Endometrium (tissue), 2 donors: Measurements from ENCODE around the gene ZBTB14.

Source experiments
- FAIRE-seq: peaks from 2 replicates; lab custom pipeline; 2012; peaks lifted over from hg19 to GRCh38; lab: Jason Lieb, UNC
- donor health status: control.
- donor health status: control.

ZBTB14 gene

GRCh38 chr18:5295231-5295920 lies at the start of gene ZBTB14:
ZBTB14 (minus strand) TSS chr18:5295726; CDS start chr18:5293246, 2,480 bp downstream.
- FAIRE-seq = no peak

GRCh38 chr18:5339202-5339834 lies 43.8 kb upstream of the ZBTB14 start:
- no peak for FAIRE-seq

GRCh38 chr18:5334456-5335075 lies 39.0 kb upstream of the ZBTB14 start:
- no peak for FAIRE-seq

- FAIRE-seq = no peak
Measured at GRCh38 chr18:5318061-5318700, 22.7 kb upstream of the ZBTB14 start.

GRCh38 chr18:5317186-5317585 lies 21.7 kb upstream of the ZBTB14 start:
- FAIRE-seq = no peak

- FAIRE-seq = no peak
Measured at GRCh38 chr18:5315838-5316237, 20.3 kb upstream of the ZBTB14 start.

GRCh38 chr18:5311301-5311989 lies 15.9 kb upstream of the ZBTB14 start:
- FAIRE-seq = no peak

GRCh38 chr18:5309888-5310470 lies 14.5 kb upstream of the ZBTB14 start:
- FAIRE-seq = no peak

- FAIRE-seq = no peak
Measured at GRCh38 chr18:5305835-5306234, 10.3 kb upstream of the ZBTB14 start.

GRCh38 chr18:5304232-5304631 lies 8.7 kb upstream of the ZBTB14 start:
- FAIRE-seq = no peak

- FAIRE-seq = no peak
Measured at GRCh38 chr18:5303636-5304035, 8.1 kb upstream of the ZBTB14 start.

GRCh38 chr18:5302606-5303005 lies 7.1 kb upstream of the ZBTB14 start:
- FAIRE-seq = no peak

- no peak for FAIRE-seq
Measured at GRCh38 chr18:5300476-5301010, 5.0 kb upstream of the ZBTB14 start.

- FAIRE-seq = no peak
Measured at GRCh38 chr18:5298156-5298852, 2.8 kb upstream of the ZBTB14 start.

GRCh38 chr18:5297597-5297996 lies 2.1 kb upstream of the ZBTB14 start:
- FAIRE-seq = no peak

- no peak for FAIRE-seq
Measured at GRCh38 chr18:5296706-5297320, 1.3 kb upstream of the ZBTB14 start.

GRCh38 chr18:5295981-5296705 lies 617 bp upstream of the ZBTB14 start:
- FAIRE-seq = no peak

GRCh38 chr18:5294457-5295230 lies 882 bp downstream of the ZBTB14 start:
- FAIRE-seq = no peak

GRCh38 chr18:5294113-5294456 lies 1.4 kb downstream of the ZBTB14 start:
- FAIRE-seq = no peak
